IPS-NIHi7 (cell line): ENCODE data around the gene ATP6V1A.

Source experiments
- DNase-seq: peaks from one replicate; pipeline ENCODE4 v3.0.0; 2012; ENCODE audit warnings: mixed read lengths; ENCODE audit errors: extremely low spot score

The ATP6V1A gene

GRCh38 chr3:113747283-113748046 lies 630 bp downstream of the ATP6V1A start:
- peak; percentile 25 for DNase-seq

GRCh38 chr3:113751141-113751540 lies 4.3 kb downstream of the ATP6V1A start:
- DNase-seq, result no peak

DNA sequence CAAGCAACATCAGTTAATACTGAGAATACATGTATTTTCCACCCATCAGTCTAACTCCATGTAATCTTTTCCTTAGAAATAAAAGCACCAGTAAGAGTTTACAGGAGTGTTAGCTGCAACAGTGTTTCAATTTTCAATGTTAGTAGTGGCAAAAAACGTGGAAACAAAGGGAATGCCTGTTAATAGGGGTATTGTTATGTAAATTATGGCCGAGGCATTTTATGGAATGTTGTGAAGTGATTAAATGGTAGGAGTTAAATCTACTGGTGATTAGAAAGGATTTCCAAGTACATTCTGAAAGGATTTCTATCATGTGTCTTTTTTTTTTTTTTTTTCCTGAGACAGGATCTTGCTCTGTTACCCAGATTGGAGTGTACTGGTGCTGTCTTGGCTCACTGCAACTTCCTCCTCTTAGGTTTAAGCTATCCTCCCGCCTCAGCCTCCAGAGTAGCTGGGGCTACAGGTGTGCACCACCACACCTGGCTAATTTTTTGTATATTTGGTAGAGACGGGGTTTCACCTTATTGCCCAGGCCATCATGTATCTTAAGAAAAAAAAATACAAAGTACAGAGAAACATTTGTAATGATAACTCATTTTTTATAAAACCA lies 6.6 kb downstream of the ATP6V1A start:
- no peak for DNase-seq

GRCh38 chr3:113754494-113755159 lies 7.8 kb downstream of the ATP6V1A start:
- DNase-seq, result no peak

- no peak for DNase-seq
Measured at GRCh38 chr3:113758389-113759024, 11.7 kb downstream of the ATP6V1A start.

- no peak for DNase-seq
Measured at GRCh38 chr3:113764698-113765097, 17.9 kb downstream of the ATP6V1A start.

DNA sequence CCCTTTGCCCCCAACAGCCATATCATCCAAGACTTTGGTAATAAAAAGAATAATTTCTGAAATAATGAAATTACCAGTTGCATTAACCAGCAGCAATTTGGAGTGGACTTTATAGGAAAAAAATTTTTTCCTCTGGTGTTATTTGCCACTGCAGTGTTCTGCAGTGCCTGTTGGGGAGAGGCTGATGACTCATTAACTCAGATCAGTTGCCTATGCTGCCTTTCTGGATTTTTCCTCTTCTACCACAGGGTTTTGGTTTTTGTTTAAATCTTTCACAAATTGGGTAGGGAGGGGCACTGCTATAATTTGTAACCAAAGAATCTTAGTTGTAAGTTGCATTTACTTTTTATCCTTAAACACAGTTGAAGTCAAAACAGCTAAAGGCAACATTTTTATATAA lies 22.7 kb downstream of the ATP6V1A start:
- DNase-seq, result peak; percentile 16

DNA sequence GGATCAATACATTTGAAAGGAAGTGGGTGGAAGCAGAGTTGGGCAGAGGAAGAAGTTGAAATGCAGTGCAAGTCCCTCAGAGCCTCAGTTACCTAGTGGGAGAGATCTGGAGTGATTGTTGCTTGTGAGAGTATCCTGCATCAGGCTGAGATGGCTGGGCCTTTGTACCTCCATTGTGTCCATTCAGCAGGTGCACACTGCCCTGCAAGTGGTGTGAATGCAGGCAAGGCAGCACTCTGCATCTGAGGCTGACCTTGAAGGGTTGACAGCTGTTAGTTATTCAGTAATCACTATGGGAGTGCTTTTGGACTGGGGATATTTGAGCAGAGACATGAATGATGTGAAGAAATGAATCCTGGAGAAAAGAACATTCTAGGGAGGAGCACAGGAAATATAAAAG lies 25.2 kb downstream of the ATP6V1A start:
- no peak for DNase-seq

GRCh38 chr3:113773381-113773780 lies 26.5 kb downstream of the ATP6V1A start:
- DNase-seq, result no peak

- DNase-seq, result no peak
Measured at GRCh38 chr3:113775516-113775915, 28.7 kb downstream of the ATP6V1A start.

DNA sequence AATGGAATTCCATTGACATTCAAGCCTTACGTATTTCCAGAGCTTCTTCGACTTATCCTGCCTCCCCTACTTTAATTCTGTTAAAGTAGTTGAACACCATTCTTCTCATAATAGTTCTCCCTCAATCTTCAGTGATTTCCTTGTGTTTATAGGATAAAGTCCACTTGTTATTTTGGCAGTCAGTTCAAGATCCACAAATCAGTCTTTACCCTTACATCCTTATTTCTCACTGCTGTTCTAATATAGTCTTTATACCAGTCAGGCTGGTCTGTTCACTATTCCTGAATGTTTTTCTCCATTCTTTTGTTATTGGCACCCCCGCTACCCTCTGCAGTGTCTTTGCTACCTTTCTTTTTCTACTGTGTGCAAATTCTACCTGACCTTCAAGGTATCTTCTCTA lies 29.7 kb downstream of the ATP6V1A start:
- DNase-seq, result no peak

DNA sequence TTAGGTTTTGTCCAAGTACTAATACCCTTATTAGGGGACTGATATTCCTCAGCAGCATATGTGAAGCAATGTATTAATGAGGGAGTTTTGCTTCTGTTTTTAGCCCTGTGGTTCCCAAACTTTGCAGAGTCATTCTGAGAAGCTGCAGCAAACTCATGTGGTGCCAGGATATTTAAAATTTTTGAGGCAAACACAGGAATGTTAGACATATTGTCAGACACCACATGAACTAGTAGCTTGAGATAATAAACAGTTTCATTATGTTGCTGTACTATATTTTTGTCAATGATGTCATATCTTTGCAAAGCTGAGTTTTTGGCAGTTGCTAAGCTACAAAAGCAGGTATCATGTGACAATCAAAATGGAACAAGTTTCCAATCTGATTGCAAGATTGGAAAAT lies 36.6 kb downstream of the ATP6V1A start:
- DNase-seq, result no peak

DNA sequence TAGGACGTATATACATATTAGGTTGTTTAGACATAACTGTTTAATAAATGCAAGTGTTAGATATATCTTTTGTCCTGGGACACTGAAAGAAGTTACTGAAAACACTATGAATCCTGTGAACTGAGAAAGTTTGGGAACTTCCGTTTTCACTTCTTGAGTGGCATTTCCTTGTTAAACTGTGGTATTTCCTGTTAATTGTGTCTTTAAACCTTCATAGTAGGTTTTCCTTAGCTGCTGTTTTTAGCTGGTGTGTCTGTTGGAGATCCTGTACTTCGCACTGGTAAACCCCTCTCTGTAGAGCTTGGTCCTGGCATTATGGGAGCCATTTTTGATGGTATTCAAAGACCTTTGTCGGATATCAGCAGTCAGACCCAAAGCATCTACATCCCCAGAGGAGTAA lies 37.1 kb downstream of the ATP6V1A start:
- DNase-seq, result peak; percentile 10

DNA sequence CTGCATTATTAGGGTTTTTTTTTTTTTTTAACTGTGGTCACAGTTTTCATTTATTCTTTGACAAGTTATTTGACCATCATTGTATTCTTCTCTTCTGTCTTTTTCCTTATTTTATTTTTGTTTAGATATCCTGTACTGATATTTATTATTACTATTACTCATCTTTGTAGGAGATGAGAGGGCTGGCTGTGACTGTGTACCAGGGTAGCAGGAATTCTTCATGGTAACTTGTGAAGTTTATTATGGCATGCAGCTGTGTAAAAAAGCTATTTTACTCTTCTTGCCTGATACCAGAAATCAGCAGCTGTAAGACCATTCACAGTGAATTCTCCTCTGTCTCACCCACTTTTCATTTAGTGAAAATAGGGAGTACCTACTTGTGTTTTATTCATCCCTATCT lies 44.5 kb downstream of the ATP6V1A start:
- DNase-seq, result no peak

DNA sequence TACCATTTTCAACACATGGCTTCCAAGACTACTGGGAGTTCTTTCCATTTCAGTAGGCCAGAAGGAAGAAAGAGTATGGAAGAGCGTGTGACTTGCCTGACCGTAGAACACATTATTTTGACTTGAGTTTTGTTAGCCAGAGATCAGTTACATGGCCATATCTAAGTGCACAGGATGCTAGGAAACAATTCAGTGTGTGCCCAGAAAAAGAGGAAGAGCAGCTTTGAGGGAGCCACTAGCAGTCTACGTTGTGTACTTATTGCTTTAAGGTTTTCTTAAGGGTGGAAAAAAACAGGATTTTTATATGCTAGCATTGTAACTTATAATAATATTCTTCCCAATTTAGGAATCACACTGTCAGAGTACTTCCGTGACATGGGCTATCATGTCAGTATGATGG lies 47.7 kb downstream of the ATP6V1A start:
- no peak for DNase-seq

GRCh38 chr3:113795693-113796092 lies 48.9 kb downstream of the ATP6V1A start:
- DNase-seq, result no peak

- DNase-seq, result no peak
Measured at GRCh38 chr3:113802795-113803455, 56.1 kb downstream of the ATP6V1A start.

GRCh38 chr3:113804661-113805060 lies 57.8 kb downstream of the ATP6V1A start:
- no peak for DNase-seq

DNA sequence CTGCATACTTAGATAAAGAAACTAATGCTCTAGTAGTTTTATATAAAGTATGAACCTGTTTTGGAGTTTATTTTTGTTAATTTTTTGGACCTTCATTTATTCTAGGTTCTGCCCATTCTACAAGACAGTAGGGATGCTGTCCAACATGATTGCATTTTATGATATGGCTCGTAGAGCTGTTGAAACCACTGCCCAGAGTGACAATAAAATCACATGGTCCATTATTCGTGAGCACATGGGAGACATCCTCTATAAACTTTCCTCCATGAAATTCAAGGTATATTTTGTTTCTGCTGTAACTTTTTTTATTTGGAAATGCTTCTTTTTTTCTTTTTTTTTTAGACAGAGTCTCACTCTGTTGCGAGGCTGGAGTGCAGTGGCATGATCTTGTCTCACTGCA lies 58.4 kb downstream of the ATP6V1A start:
- DNase-seq, result no peak

DNA sequence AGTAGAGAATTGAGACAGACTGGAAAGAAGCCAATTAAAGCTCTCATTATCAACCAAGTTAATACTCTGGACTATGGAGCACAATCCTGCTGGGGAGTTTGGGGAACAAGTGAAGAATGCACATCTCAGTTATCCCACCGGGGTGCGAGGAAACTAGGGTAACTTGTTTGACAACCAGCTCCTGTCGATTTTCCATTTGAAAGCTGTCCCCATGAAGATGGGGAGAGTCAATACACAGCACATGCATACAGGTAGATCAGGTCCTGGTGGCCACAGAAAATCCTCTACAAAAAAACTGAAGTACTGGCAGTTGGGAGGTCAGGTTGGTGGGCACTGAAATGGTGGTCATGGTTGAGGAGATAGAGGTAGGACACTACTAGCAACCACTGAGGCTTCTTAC lies 66.0 kb downstream of the ATP6V1A start:
- DNase-seq, result peak; percentile 13

- DNase-seq, result no peak
Measured at GRCh38 chr3:113819866-113820265, 73.0 kb downstream of the ATP6V1A start.

GRCh38 chr3:113825090-113825489 lies 78.3 kb downstream of the ATP6V1A start:
- DNase-seq, result peak; percentile 26
